ENCODE measurements around the gene OSTN. TPM values are rescaled to one million over a fixed set of nuclear protein-coding genes. Genes with fewer than 3 reads are reported as not detected.
"Not testable (repeated sequence)": the region's sequence is repeated elsewhere in the genome, so short reads cannot be mapped to it uniquely, and the experiment has no call there.

Gene OSTN
- total and polyA plus RNA-seq, 4 donors: 2.0 TPM; not detected in 3

- H3K27ac ChIP-seq (ENCODE audit: low read depth in 1 of 2, low read length in 2 of 2): no peak overlapping the region
- no peak for ATAC-seq (ENCODE audit: low FRiP score)
- no peaks in the 10 kb centered on the region for H3K4me1 ChIP-seq (ENCODE audit: control insufficient read depth in 1 of 2, insufficient read depth in 2 of 2, low read length in 2 of 2)
- intact Hi-C loops (cut with DNase I): loop anchor here in 1 of 2 donors (10.0 kb wide), 1 partner anchor 148 kb away; no protein-coding TSS in a partner anchor
- H3K27me3 ChIP-seq (ENCODE audit: control insufficient read depth in 1 of 2, insufficient read depth in 2 of 2, low read length in 1 of 2): no peaks in the 10 kb centered on the region
- WGBS, 2 donors: 94 to 95% methylated on average over 5 of the region's 5 CpGs
- H3K9me3 ChIP-seq (ENCODE audit: control insufficient read depth, low read length): no peaks in the 10 kb centered on the region
- H3K36me3 ChIP-seq (ENCODE audit: control insufficient read depth in 1 of 2, insufficient read depth in 2 of 2, low read length in 1 of 2): no peaks in the 10 kb centered on the region
- H3K4me3 ChIP-seq (ENCODE audit: low read length in 2 of 2): no peak overlapping the region
- no peak for DNase-seq
Observed at GRCh38 chr3:191237047-191237882, 38.2 kb downstream of the OSTN start.

- Histone ChIP-seq H3K36me3 (ENCODE audit: control insufficient read depth in 1 of 2, insufficient read depth in 2 of 2, low read length in 1 of 2) (no peaks in the 10 kb centered on the region), H3K27ac (ENCODE audit: low read depth in 1 of 2, low read length in 2 of 2) (no peak overlapping the region), H3K9me3 (ENCODE audit: control insufficient read depth, low read length) (no peaks in the 10 kb centered on the region), H3K27me3 (ENCODE audit: control insufficient read depth in 1 of 2, insufficient read depth in 2 of 2, low read length in 1 of 2) (no peaks in the 10 kb centered on the region), H3K4me1 (ENCODE audit: control insufficient read depth in 1 of 2, insufficient read depth in 2 of 2, low read length in 2 of 2) (no peaks in the 10 kb centered on the region), H3K4me3 (ENCODE audit: low read length in 2 of 2) (no peak overlapping the region)
- 35 to 43% methylated on average over 4 of the region's 4 CpGs for WGBS, 2 donors
- intact Hi-C loops (cut with DNase I): loop anchor here in 1 of 2 donors (10.0 kb wide), 1 partner anchor 146 kb away; no protein-coding TSS in a partner anchor
- DNase-seq: no peak
- no peak for ATAC-seq (ENCODE audit: low FRiP score)
Observed at GRCh38 chr3:191238321-191238817, 39.3 kb downstream of the OSTN start.

- no peak for DNase-seq
- 86 to 90% methylated on average over 1 of the region's 1 CpG for WGBS, 2 donors
- Histone ChIP-seq H3K4me3 (ENCODE audit: low read length in 2 of 2) (no peak overlapping the region), H3K27ac (ENCODE audit: low read depth in 1 of 2, low read length in 2 of 2) (no peak overlapping the region), H3K4me1 (ENCODE audit: control insufficient read depth in 1 of 2, insufficient read depth in 2 of 2, low read length in 2 of 2) (no peaks in the 10 kb centered on the region), H3K36me3 (ENCODE audit: control insufficient read depth in 1 of 2, insufficient read depth in 2 of 2, low read length in 1 of 2) (no peaks in the 10 kb centered on the region), H3K27me3 (ENCODE audit: control insufficient read depth in 1 of 2, insufficient read depth in 2 of 2, low read length in 1 of 2) (no peaks in the 10 kb centered on the region), H3K9me3 (ENCODE audit: control insufficient read depth, low read length) (no peaks in the 10 kb centered on the region)
- ATAC-seq (ENCODE audit: low FRiP score): no peak
- intact Hi-C loops (cut with DNase I): loop anchor here (10.0 kb wide), 2 partner anchors 145 to 615 kb away; no protein-coding TSS in a partner anchor
Observed at GRCh38 chr3:191239407-191240031, 40.5 kb downstream of the OSTN start.

GRCh38 chr3:191240486-191240885, 41.4 kb downstream of the OSTN start:
- H3K4me3 ChIP-seq (ENCODE audit: low read length in 2 of 2): no peak overlapping the region
- no peaks in the 10 kb centered on the region for H3K27me3 ChIP-seq (ENCODE audit: control insufficient read depth in 1 of 2, insufficient read depth in 2 of 2, low read length in 1 of 2)
- no peak overlapping the region for H3K27ac ChIP-seq (ENCODE audit: low read depth in 1 of 2, low read length in 2 of 2)
- no peaks in the 10 kb centered on the region for H3K4me1 ChIP-seq (ENCODE audit: control insufficient read depth in 1 of 2, insufficient read depth in 2 of 2, low read length in 2 of 2)
- DNase-seq: no peak
- intact Hi-C loops (cut with DNase I): loop anchor here in 1 of 2 donors (10.0 kb wide), 1 partner anchor 616 kb away; no protein-coding TSS in a partner anchor
- no peaks in the 10 kb centered on the region for H3K36me3 ChIP-seq (ENCODE audit: control insufficient read depth in 1 of 2, insufficient read depth in 2 of 2, low read length in 1 of 2)
- 92 to 94% methylated on average over 5 of the region's 5 CpGs for WGBS, 2 donors
- H3K9me3 ChIP-seq (ENCODE audit: control insufficient read depth, low read length): no peaks in the 10 kb centered on the region
- ATAC-seq (ENCODE audit: low FRiP score): no peak

DNA sequence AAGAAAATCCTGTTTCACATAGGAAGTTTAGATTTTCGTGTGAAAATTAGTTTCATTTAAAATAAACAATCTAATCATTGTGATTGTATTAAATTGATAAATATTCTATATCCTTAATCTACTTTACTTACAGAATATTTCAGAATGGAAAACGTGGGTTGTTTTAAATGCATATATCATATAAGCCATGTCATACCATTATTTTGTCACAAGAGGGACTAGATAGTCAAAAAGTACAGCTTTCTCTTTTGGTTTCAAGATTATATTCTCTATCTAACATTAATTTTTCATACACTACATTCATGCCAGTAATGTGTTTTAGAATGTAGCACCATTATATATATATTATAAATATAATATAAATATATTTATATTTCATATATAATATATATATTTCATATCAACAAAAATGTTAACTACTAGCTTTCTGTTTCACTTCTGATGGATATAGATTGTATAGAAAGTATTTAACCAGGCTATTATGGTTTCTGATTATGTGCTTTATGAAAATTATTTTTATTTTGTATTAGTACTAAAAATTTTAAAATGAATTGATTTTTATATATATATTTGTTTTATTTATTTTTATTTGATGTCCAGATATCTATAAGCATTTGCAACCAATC, 45.3 kb downstream of the OSTN start:
- WGBS, 2 donors: 7 to 24% methylated on average over 2 of the region's 2 CpGs
- intact Hi-C loops (cut with DNase I): loop anchor here in 1 of 2 donors (10.0 kb wide), 1 partner anchor 620 kb away; no protein-coding TSS in a partner anchor

GRCh38 chr3:191246034-191246433, 47.0 kb downstream of the OSTN start:
- 81 to 85% methylated on average over 5 of the region's 5 CpGs for WGBS, 2 donors
- H3K4me1 ChIP-seq (ENCODE audit: control insufficient read depth in 1 of 2, insufficient read depth in 2 of 2, low read length in 2 of 2); H3K27ac ChIP-seq (ENCODE audit: low read depth in 1 of 2, low read length in 2 of 2); ATAC-seq (ENCODE audit: low FRiP score); H3K9me3 ChIP-seq (ENCODE audit: control insufficient read depth, low read length); H3K36me3 ChIP-seq (ENCODE audit: control insufficient read depth in 1 of 2, insufficient read depth in 2 of 2, low read length in 1 of 2); H3K4me3 ChIP-seq (ENCODE audit: low read length in 2 of 2); H3K27me3 ChIP-seq (ENCODE audit: control insufficient read depth in 1 of 2, insufficient read depth in 2 of 2, low read length in 1 of 2): not testable (repeated sequence)
- DNase-seq: peak in 1 of 2 donors; percentile 59
- intact Hi-C loops (cut with DNase I): loop anchor here in 1 of 2 donors (10.0 kb wide), 1 partner anchor 621 kb away; no protein-coding TSS in a partner anchor

More for the DNA sequence above, 45.3 kb downstream of the OSTN start:
- no peaks in the 10 kb centered on the region for H3K9me3 ChIP-seq (ENCODE audit: control insufficient read depth, low read length)
- DNase-seq (no peak), ATAC-seq (ENCODE audit: low FRiP score) (no peak)
- H3K27me3 ChIP-seq (ENCODE audit: control insufficient read depth in 1 of 2, insufficient read depth in 2 of 2, low read length in 1 of 2): no peaks in the 10 kb centered on the region
- H3K27ac ChIP-seq (ENCODE audit: low read depth in 1 of 2, low read length in 2 of 2): no peak overlapping the region
- no peak overlapping the region for H3K4me3 ChIP-seq (ENCODE audit: low read length in 2 of 2)
- H3K4me1 ChIP-seq (ENCODE audit: control insufficient read depth in 1 of 2, insufficient read depth in 2 of 2, low read length in 2 of 2): no peaks in the 10 kb centered on the region
- no peaks in the 10 kb centered on the region for H3K36me3 ChIP-seq (ENCODE audit: control insufficient read depth in 1 of 2, insufficient read depth in 2 of 2, low read length in 1 of 2)

- Histone ChIP-seq H3K4me1 (ENCODE audit: control insufficient read depth in 1 of 2, insufficient read depth in 2 of 2, low read length in 2 of 2) (no peaks in the 10 kb centered on the region), H3K27ac (ENCODE audit: low read depth in 1 of 2, low read length in 2 of 2) (no peak overlapping the region), H3K4me3 (ENCODE audit: low read length in 2 of 2) (no peak overlapping the region), H3K27me3 (ENCODE audit: control insufficient read depth in 1 of 2, insufficient read depth in 2 of 2, low read length in 1 of 2) (no peaks in the 10 kb centered on the region), H3K36me3 (ENCODE audit: control insufficient read depth in 1 of 2, insufficient read depth in 2 of 2, low read length in 1 of 2) (no peaks in the 10 kb centered on the region), H3K9me3 (ENCODE audit: control insufficient read depth, low read length) (no peaks in the 10 kb centered on the region)
- intact Hi-C loops (cut with DNase I): loop anchor here in 1 of 2 donors (10.0 kb wide), 1 partner anchor 622 kb away; no protein-coding TSS in a partner anchor
- 71 to 90% methylated on average over 1 of the region's 1 CpG for WGBS, 2 donors
- ATAC-seq (ENCODE audit: low FRiP score) (no peak), DNase-seq (no peak)
Observed at GRCh38 chr3:191246630-191247029, 47.6 kb downstream of the OSTN start.

GRCh38 chr3:191253089-191253799, 54.2 kb downstream of the OSTN start:
- Histone ChIP-seq H3K36me3 (ENCODE audit: control insufficient read depth in 1 of 2, insufficient read depth in 2 of 2, low read length in 1 of 2) (no peaks in the 10 kb centered on the region), H3K4me3 (ENCODE audit: low read length in 2 of 2) (no peak overlapping the region), H3K9me3 (ENCODE audit: control insufficient read depth, low read length) (no peaks in the 10 kb centered on the region), H3K4me1 (ENCODE audit: control insufficient read depth in 1 of 2, insufficient read depth in 2 of 2, low read length in 2 of 2) (peaks cover 0 to 1% of the 10 kb centered on the region in 2 donors), H3K27ac (ENCODE audit: low read depth in 1 of 2, low read length in 2 of 2) (no peak overlapping the region), H3K27me3 (ENCODE audit: control insufficient read depth in 1 of 2, insufficient read depth in 2 of 2, low read length in 1 of 2) (no peaks in the 10 kb centered on the region)
- WGBS, 2 donors: 78 to 80% methylated on average over 6 of the region's 6 CpGs
- intact Hi-C loops (cut with DNase I): no loop called here
- ATAC-seq (ENCODE audit: low FRiP score): no peak
- DNase-seq: no peak
